ENCODE data around the gene ABCC6.
"Not testable (repeated sequence)": the region's sequence is repeated elsewhere in the genome, so short reads cannot be mapped to it uniquely, and the experiment has no call there.

Gene ABCC6

GRCh38 chr16:16190546-16190945 lies 32.7 kb downstream of the ABCC6 start:
- no peak for DNase-seq (ENCODE audit: low spot score)

DNA sequence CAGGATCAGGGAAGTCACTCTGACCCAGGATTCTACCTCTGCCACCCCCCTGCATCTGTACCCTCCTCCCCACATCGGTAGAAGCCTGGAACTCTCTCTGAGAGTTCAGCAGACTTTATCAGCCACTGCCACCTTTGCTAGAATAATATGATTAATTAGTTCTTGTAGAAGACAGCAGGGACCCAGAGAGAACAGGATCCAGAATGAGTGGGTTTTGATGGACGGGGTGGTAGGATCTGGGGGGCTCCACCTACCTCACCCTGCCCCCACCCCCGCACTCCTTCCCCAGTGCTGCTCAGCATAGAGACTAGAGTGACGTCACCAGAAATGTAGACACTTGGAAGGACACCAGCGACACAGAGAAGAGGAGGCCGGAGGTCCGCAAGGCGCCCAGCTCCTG lies 33.5 kb downstream of the ABCC6 start:
- no peak for DNase-seq (ENCODE audit: low spot score)

DNA sequence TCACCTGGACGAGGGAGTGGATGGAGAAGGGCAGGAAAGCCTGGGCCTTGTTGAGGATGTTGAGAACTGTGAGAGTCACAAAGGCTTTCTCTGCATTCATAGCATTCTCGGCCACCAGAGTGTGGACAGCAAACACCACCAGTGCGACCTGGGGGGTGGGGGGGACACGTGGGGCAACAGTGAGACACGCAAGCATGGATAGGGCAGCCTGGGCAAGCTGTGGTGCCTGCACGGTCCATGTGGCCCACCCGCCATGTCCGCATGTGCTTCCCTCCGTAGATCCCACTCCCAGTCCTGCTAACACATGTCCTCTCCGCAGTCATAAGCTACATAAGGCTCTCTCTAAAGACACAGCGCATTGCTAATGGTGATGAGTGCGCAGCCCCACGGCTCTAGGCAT lies 34.5 kb downstream of the ABCC6 start:
- no peak for DNase-seq (ENCODE audit: low spot score)

DNA sequence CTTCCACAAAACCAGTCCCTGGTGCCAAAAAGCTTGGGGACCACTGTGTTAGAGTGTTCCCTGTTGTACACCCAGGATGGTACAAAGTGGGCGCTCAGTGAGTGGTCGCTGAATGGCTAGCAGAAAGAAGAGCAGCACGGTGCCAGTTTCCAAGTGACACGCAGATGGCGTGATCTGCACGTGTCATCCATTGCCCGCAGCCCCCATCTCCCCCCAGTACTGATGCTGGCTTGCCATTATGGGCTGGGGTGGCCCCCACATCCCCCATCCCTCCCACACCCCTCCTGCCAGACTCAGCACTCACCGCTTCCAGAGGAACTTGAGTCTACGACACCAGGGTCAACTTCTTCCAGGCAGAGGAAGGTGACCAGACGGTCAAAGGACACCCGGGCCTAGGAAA lies 36.5 kb downstream of the ABCC6 start:
- DNase-seq (ENCODE audit: low spot score): no peak

DNA sequence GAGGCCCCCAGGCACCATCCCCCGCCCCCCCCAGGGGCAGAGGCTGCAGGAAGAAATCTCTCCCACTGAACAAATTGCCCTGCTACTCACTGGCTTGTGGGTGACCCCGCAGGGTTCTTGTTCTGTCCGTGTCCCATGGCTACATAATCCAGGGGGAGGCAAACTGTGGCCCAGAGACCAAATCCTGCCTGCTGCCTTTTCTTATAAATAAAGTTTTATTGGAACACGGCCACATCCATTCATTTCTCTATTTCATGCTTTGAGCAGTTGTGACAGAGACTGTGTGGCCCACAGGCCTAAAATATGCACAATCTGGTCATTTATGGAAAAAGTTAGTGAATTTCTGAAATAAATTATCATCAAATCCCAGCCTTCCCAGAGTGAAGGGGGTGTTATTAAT lies 38.2 kb downstream of the ABCC6 start:
- no peak for DNase-seq (ENCODE audit: low spot score)

- no peak for DNase-seq (ENCODE audit: low spot score)
These were observed 38.7 kb downstream of the ABCC6 start for GRCh38 chr16:16184594-16184993.

DNA sequence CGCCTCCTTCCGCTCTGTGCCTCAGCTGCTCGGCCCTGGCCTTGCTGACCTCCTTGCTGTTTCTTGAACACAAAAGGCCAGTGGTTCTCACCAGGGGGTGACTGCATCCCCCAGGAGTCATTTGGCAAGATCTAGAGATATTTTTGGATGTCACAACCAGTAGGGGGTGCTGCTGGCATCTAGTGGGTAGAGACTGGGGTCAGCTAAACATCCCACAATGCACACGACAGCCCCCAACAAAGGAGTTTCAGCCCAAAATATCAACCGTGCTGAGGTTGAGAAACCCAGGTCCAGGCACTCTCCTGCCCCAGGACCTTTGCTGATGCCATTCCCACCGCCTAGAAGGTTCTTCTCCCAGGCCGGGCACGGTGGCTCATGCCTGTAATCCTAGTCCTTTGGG lies 39.7 kb downstream of the ABCC6 start:
- no peak for DNase-seq (ENCODE audit: low spot score)

- DNase-seq (ENCODE audit: low spot score): no peak
These were observed 40.4 kb downstream of the ABCC6 start for GRCh38 chr16:16182918-16183317.

GRCh38 chr16:16181748-16182147 lies 41.5 kb downstream of the ABCC6 start:
- not testable (repeated sequence) for DNase-seq (ENCODE audit: low spot score)

DNA sequence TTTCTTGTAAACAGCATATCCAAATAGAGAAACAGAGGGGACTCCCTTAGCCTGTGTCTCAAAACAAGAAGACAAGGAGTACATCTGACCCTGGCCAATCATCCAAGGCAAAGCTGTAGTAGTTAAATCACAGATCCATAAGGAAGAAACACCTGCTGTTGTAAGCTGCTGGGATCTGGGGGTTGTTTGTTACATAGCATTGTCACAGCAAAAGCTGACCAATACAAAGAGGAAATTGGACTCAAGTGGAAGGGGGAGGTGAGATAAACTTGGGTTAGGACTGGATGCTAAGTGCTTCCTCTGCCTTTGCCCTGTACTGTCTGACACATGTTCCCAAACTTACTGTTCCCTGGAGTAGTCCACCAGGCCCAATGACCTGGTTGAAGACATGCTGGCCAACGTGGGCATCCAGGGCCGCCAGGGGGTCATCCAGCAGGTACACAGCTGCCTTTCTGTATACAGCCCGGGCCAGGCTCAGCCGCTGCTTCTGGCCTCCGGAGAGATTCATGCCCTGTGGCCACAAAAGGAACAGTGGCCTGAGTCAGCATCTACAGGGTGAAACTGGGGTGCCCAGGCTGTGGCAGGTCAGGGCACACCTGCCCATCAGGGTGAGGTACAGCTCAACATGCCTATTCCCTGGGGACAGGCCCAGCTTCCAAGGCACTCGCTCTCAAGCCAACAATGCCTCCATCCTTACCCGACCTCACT lies 44.7 kb downstream of the ABCC6 start:
- no peak for DNase-seq (ENCODE audit: low spot score)

GRCh38 chr16:16176328-16176727 lies 47.0 kb downstream of the ABCC6 start:
- DNase-seq (ENCODE audit: low spot score): no peak

DNA sequence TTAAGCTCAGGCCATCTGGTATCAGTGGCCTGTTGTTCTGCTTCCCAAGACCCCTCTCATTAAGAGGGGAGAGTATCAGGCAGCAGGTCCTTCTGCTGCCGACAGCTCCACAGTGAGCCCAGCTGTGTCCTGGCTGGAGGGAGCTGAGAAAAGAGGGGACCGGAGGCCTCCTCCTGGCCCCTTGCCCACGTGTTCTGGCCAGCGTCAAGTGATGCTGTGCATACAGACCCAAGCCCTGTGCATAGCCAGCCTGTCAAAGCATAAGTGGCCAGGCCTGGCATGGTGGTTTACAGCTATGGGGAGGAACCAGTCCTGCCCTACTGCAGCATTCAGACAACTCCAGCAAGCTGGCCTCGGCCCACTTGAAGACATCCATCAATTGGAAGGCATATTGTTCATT lies 48.0 kb downstream of the ABCC6 start:
- DNase-seq (ENCODE audit: low spot score): no peak

DNA sequence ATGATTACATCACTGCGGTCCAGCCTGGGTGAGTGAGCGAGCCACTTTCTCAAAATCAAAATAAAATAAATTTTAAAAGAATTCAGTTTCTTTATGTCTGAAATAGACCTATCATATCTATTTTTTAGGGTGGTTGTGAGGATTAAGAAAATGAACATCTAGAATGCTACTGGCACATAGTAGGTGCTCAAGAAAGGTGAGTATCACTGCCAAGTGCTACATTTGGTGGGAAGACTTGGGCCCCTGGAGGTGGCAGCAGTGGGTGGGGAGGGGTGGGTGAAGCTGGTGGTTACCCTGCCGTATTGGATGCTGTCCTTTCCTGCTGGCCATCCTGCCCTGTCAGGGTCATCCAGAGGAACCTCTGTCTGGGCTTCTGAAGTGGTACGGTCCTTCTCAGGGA lies 50.3 kb downstream of the ABCC6 start:
- no peak for DNase-seq (ENCODE audit: low spot score)

DNA sequence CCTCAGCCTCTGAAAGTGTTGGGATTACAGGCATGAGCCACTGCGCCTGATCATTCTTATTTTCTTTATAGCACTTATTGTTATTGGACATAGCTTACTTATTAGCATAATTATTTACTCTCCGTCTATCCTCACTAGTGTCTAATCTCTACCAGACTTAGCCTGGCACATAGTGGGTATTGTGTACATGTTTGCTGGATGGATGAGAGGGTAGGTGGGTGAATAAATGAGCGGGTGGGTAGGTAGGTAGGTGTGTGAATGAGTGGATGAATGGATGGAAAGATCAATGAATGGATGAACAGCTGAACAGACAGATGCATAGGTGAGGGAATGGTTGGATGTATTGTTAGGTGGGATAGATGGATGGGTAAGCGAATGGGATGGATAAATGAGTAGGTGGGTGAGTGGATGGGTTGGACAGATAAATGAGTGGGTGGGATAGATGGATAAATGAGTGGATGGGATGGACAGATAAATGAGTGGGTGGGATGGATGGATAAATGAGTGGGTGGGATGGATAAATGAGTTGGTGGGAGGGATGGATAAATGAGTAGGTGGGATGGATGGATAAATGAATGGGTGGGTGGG lies 51.9 kb downstream of the ABCC6 start:
- DNase-seq (ENCODE audit: low spot score): no peak

GRCh38 chr16:16169615-16170014 lies 53.7 kb downstream of the ABCC6 start:
- DNase-seq (ENCODE audit: low spot score): no peak

DNA sequence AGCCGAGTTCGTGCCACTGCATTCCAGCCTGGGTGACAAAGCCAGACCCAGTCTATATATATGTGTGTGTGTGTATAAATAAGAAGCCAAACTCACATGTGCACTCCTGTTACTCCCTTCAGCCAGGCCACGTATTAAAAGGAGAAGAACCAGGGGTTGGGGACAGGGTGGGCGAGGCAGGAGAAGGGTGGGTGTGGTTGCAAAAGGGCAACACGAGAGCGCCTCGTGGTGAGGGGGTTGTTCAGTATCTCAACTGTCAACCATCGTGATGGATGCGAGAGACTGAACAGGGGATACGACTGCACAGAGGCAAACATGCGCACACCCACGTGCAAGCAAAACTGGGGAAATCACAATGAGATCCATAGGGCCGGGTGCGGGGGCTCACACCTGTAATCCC lies 54.9 kb downstream of the ABCC6 start:
- DNase-seq (ENCODE audit: low spot score): no peak

DNA sequence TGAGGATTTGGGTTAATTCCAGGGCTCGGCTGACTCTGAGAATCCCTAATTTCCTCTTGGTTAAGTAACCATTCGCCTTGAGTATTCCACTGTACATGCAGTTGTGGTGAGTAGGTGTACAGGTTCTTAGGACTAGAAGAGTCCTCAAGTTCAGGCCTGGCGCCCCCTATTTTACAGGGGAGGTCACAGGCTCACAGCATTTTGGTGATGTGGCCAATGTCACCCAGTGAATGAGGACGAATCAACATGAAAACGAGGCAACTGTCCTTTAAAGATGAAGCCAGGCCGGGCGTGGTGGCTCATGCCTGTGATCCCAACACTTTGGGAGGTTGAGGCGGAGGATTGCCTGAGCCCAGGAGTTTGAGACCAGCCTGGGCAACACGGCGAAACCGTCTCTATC lies 55.4 kb downstream of the ABCC6 start:
- no peak for DNase-seq (ENCODE audit: low spot score)

GRCh38 chr16:16166949-16167348 lies 56.3 kb downstream of the ABCC6 start:
- DNase-seq (ENCODE audit: low spot score): no peak

DNA sequence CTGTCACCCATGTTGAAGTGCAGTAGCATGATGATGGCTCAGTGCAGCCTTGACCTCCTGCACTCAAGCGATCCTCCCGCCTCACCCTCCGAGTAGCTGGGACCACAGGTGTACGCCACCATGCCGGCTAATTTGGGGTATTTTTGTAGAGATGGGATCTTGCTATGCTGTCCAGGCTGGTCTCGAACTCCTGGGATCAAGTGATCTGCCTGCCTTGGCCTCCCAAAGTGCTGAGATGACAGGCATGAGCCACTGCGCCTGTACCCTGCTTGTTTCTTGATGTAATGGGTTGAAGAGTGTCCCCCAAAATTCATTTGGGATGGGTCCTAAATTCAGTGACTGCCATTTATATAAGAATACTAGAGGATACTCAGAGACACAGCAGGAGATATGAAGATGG lies 57.2 kb downstream of the ABCC6 start:
- DNase-seq (ENCODE audit: low spot score): no peak

- no peak for DNase-seq (ENCODE audit: low spot score)
These were observed 59.1 kb downstream of the ABCC6 start for GRCh38 chr16:16164243-16164642.

DNA sequence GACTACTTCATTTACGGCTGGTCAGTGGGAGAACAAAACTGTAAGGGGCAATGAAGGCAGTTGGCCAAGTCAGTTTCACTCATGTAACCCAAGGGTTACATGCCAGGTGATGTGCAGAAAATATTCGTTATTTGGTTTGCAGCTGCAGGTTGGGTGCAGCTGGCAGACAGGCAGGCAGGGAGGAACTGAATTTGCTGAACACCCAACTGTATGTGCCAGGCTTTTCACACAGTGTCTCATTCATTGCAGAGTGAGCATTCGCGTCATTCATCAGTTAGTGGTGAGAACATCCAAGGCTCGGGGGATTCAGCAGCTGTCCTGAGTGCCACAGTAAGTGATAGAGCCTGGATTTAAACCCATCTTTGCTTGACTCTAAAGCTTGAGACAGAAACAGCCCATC lies 59.7 kb downstream of the ABCC6 start:
- no peak for DNase-seq (ENCODE audit: low spot score)

- DNase-seq (ENCODE audit: low spot score): no peak
These were observed 60.2 kb downstream of the ABCC6 start for GRCh38 chr16:16163109-16163508.

GRCh38 chr16:16162591-16162990 lies 60.7 kb downstream of the ABCC6 start:
- no peak for DNase-seq (ENCODE audit: low spot score)

- not testable (repeated sequence) for DNase-seq (ENCODE audit: low spot score)
These were observed 61.5 kb downstream of the ABCC6 start for GRCh38 chr16:16161840-16162239.

Measured in left forelimb (tissue), 1 donor.